NCI-H226 (cell line): ENCODE measurements around the gene TMEM247.
"Not testable (repeated sequence)": the region's sequence is repeated elsewhere in the genome, so short reads cannot be mapped to it uniquely, and the experiment has no call there.

Experiments
- DNase-seq: peaks from one replicate; pipeline ENCODE4 v3.0.0-alpha.2; 2015

TMEM247 gene

GRCh38 chr2:46518861-46519260, 39.5 kb downstream of the TMEM247 start:
- DNase-seq = no peak

DNA sequence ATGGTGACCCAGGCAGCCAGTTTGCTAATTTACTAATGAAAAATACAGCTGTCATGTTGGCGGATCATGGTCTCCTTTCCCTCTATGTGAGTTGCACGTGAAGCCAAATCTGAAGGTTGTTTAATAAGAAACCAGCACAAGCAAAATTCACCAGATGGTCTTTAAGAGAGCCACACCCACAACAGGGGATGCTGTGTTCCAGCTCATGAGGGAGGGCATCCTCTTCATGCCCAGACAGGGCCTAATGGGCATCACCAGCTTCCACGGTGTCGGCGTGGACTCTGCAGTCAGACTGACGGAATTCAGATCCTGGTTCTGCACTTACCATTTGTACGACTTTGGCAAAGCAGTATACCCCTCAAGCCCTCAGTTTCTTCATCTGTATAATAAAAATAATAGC, 39.9 kb downstream of the TMEM247 start:
- no peak for DNase-seq

DNA sequence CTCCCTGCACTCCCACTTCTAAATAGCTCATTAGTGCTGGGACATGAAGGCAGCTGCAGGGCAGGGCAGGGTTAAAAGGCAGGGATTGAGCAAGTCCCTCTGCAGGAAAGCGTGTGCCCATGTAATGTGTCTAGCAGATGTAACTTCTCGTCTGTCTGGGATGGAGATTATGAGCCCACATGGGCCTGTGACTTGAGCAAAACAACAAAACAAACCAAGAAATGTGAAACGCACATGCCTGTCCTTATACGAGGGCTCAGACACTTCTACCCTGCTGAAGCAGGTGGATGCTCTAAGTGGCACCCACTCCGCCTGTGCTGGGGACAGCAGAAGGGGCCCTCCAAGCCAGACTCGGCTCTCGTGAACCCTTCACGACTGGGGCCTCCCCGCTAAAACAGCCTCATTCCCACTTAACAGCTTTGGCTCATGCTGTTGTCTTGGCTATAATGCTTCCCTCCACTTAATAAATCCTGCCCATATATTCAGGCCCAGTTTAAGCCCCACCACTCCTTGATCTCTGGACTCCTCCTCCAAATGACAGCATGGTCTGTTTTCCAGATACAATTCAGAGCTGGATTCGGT, 40.9 kb downstream of the TMEM247 start:
- DNase-seq = no peak

DNA sequence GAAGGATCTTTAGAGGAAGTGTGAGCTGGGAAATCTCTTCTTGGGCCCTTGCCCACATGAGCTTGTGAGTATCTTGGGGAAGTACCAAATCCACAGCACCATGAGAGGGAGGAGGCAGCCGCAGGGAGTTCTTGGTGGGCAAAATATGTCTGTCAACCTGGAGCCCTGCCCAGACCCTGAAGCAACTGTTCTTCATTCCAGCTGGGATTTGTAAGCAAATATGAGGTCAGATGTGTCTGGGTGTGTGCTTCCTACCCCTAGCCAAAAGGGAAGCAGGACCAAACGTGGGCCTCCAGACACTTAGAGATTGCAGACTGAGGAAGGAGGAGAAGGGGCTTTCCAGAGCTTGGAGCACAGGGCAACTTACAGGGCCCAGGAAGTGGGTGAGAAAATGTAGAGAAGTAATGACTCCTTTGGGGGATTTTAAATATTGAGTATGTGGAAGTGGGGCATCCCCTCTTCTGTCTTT, 41.9 kb downstream of the TMEM247 start:
- peak; percentile 75 for DNase-seq

- DNase-seq = not testable (repeated sequence)
Measured at GRCh38 chr2:46522385-46522784, 43.0 kb downstream of the TMEM247 start.

- DNase-seq = no peak
Measured at GRCh38 chr2:46525522-46526155, 46.3 kb downstream of the TMEM247 start.

DNA sequence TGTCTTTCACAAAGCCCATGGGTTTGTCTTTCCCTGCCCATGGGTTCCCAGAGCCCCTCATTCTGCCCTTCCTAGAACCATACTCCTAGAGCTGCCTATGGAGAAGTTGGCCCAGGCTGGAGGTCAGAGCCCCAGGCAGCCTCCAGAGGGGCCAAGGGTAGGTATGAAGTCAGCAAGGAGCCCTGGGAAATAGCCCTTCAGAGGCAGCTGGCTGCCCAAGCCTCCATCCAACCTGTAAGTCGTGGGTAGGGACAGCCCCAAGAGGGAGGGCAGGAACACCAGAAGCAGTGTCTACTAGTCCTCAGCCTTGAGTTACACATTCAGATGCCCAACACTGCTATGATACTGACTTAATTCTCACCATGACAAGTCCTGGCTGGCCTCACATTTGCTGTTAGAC, 49.5 kb downstream of the TMEM247 start:
- no peak for DNase-seq

- no peak for DNase-seq
Measured at GRCh38 chr2:46530639-46531038, 51.3 kb downstream of the TMEM247 start.

DNA sequence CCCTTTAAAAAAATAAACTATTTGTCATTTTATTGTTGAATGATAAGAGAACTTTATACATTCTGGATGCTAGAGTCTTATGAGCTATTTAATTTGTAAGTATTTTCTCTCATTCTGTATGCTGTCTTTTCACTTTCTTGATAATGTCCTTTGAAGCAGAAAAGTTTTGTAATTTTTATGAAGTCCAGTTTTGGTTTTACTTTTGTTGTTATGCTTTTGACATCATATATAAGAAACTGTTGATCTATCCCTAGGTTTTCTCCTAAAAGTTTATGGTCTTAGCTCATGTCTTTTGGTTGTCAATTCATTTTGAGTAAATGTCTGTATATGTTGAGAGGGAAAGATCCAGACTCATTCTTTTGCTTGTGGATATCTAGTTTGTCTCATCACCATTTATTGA, 52.5 kb downstream of the TMEM247 start:
- DNase-seq = no peak
